Endodermal cell (in vitro differentiated cells): Measurements from ENCODE around the gene TOP3B. TPM values are rescaled to one million over a fixed set of nuclear protein-coding genes. Genes with fewer than 3 reads are reported as not detected.

ENCODE experiments used
- DNase-seq: peaks from one replicate; pipeline ENCODE4 v3.0.0-alpha.2; 2017
- H3K27ac ChIP-seq: 2 replicates; pipeline ENCODE4 v1.5.1; 2013; ENCODE audit warnings: mild to moderate bottlenecking, low read depth, low read length, moderate library complexity
- H3K27me3 ChIP-seq: 2 replicates; pipeline ENCODE4 v1.6.1; 2013; ENCODE audit warnings: mild to moderate bottlenecking, low read length, moderate library complexity; ENCODE audit not compliant: insufficient read depth, control insufficient read depth, poor library complexity, severe bottlenecking
- H3K36me3 ChIP-seq: 2 replicates; pipeline ENCODE4 v1.7.0; 2013; ENCODE audit warnings: mild to moderate bottlenecking, low read length, moderate library complexity; ENCODE audit not compliant: control insufficient read depth, insufficient read depth
- H3K4me1 ChIP-seq: one replicate; pipeline ENCODE4 v1.7.0; 2013; ENCODE audit warnings: low read length; ENCODE audit not compliant: control insufficient read depth, insufficient read depth
- H3K4me3 ChIP-seq: 2 replicates; pipeline ENCODE4 v1.5.1; 2013; ENCODE audit warnings: mild to moderate bottlenecking, low read length, moderate library complexity
- H3K9ac ChIP-seq: 2 replicates; pipeline ENCODE4 v1.6.1; 2013; ENCODE audit warnings: mild to moderate bottlenecking, low read length, moderate library complexity; ENCODE audit not compliant: poor library complexity, severe bottlenecking; ENCODE audit errors: extremely low read depth
- H3K9me3 ChIP-seq: 2 replicates; pipeline ENCODE4 v1.6.1; 2013; ENCODE audit warnings: mild to moderate bottlenecking, low read length, moderate library complexity; ENCODE audit not compliant: control insufficient read depth
- H3K27ac Mint-ChIP-seq: 2 replicates; pipeline ENCODE4 v1.8.0; 2020; ENCODE audit warnings: mixed read lengths
- H3K27me3 Mint-ChIP-seq: 2 replicates; pipeline ENCODE4 v1.8.0; 2021; ENCODE audit warnings: mild to moderate bottlenecking, mixed read lengths; ENCODE audit not compliant: insufficient read depth
- H3K36me3 Mint-ChIP-seq: 2 replicates; pipeline ENCODE4 v1.8.0; 2020; ENCODE audit warnings: low read depth, mixed read lengths
- H3K4me1 Mint-ChIP-seq: 2 replicates; pipeline ENCODE4 v1.8.0; 2020; ENCODE audit warnings: mixed read lengths
- H3K4me3 Mint-ChIP-seq: 2 replicates; pipeline ENCODE4 v1.8.0; 2020; ENCODE audit warnings: mild to moderate bottlenecking, moderate library complexity, mixed read lengths
- H3K9me3 Mint-ChIP-seq: 2 replicates; pipeline ENCODE4 v1.8.0; 2020; ENCODE audit warnings: mild to moderate bottlenecking, mixed read lengths
- CTCF ChIP-seq: fragments of 200-600 bp; sonication (generic); conservative IDR thresholded peaks from 2 replicates; pipeline ENCODE4 v1.5.0; 2021; ENCODE audit warnings: antibody characterized with exemption, mild to moderate bottlenecking
- WGBS, 2 experiments: methylation state at CpG; one replicate each; pipeline versions ENCODE4 v1.1.5 to v1.1.7; 2013; ENCODE audit warnings: missing lambda C conversion rate in 2 of 2, mixed read lengths in 1 of 2; ENCODE audit not compliant: insufficient coverage in 1 of 2, insufficient read length in 1 of 2; 5-methylcytosine and 5-hydroxymethylcytosine counted together
- total RNA-seq, 2 donors: library from RNA; stranded (reverse); fragmentation: NEBNext Ultra II Directional in 1 of 2; extraction: Animal tissue kit (Norgen Biotek cat#: 25700) in 1 of 2; gene quantifications; 2 replicates in 1 of 2; 3 replicates in 1 of 2; pipeline ENCODE4 v1.2.1, GENCODE V29; 2021

TOP3B gene
- total RNA-seq, 2 donors from 2014 or later, result 68.8 to 71.9 TPM

GRCh38 chr22:21926728-21927127 is 55.9 kb downstream of the TOP3B start:
- no peak overlapping the region for H3K4me3 ChIP-seq
- DNase-seq, result peak; percentile 55
- H3K27me3 Mint-ChIP-seq, result no peaks in the 10 kb centered on the region
- no peaks in the 10 kb centered on the region for H3K9me3 ChIP-seq
- H3K36me3 ChIP-seq, result peaks cover 21% of the 10 kb centered on the region
- no peaks in the 10 kb centered on the region for H3K27me3 ChIP-seq
- H3K27ac Mint-ChIP-seq, result no peak overlapping the region
- H3K36me3 Mint-ChIP-seq, result peaks cover 26% of the 10 kb centered on the region
- 87 to 93% methylated on average over 3 to 4 of the region's 4 CpGs for WGBS, 2 experiments
- no peak overlapping the region for H3K27ac ChIP-seq
- H3K4me3 Mint-ChIP-seq, result no peak overlapping the region
- H3K4me1 ChIP-seq, result no peaks in the 10 kb centered on the region
- H3K9me3 Mint-ChIP-seq, result no peaks in the 10 kb centered on the region
- H3K4me1 Mint-ChIP-seq, result peaks cover 20% of the 10 kb centered on the region
- no peak overlapping the region for H3K9ac ChIP-seq
- no peak for TF ChIP-seq CTCF

GRCh38 chr22:21923163-21923561 is 59.4 kb downstream of the TOP3B start:
- no peak for TF ChIP-seq CTCF
- H3K9ac ChIP-seq, result no peak overlapping the region
- Mint-ChIP-seq H3K27me3 (no peaks in the 10 kb centered on the region), H3K9me3 (no peaks in the 10 kb centered on the region), H3K4me1 (peaks cover 25% of the 10 kb centered on the region), H3K36me3 (peaks cover 6% of the 10 kb centered on the region), H3K4me3 (no peak overlapping the region), H3K27ac (no peak overlapping the region)
- no peak overlapping the region for H3K27ac ChIP-seq
- no peak for DNase-seq
- H3K36me3 ChIP-seq, result no peaks in the 10 kb centered on the region
- H3K9me3 ChIP-seq, result no peaks in the 10 kb centered on the region
- WGBS, 2 experiments, result 94 to 96% methylated on average over 8 to 21 of the region's 21 CpGs
- no peak overlapping the region for H3K4me3 ChIP-seq
- H3K4me1 ChIP-seq, result peaks cover 5% of the 10 kb centered on the region
- H3K27me3 ChIP-seq, result no peaks in the 10 kb centered on the region

- Mint-ChIP-seq H3K9me3 (no peaks in the 10 kb centered on the region), H3K27ac (peak overlapping the region; percentile 84), H3K36me3 (peaks cover 6% of the 10 kb centered on the region), H3K27me3 (no peaks in the 10 kb centered on the region), H3K4me3 (no peak overlapping the region), H3K4me1 (peaks cover 27% of the 10 kb centered on the region)
- H3K27me3 ChIP-seq, result no peaks in the 10 kb centered on the region
- peak; percentile 42 for DNase-seq
- H3K27ac ChIP-seq, result no peak overlapping the region
- no peak overlapping the region for H3K9ac ChIP-seq
- no peaks in the 10 kb centered on the region for H3K9me3 ChIP-seq
- TF ChIP-seq CTCF, result no peak
- no peak overlapping the region for H3K4me3 ChIP-seq
- WGBS, 2 experiments, result 84 to 92% methylated on average over 6 to 20 of the region's 20 CpGs
- H3K36me3 ChIP-seq, result no peaks in the 10 kb centered on the region
- H3K4me1 ChIP-seq, result peaks cover 5% of the 10 kb centered on the region
Measured at GRCh38 chr22:21922370-21923162, 60.0 kb downstream of the TOP3B start.
